GM12873 (cell line): ENCODE measurements around the gene GDA.

Experiments used
- TF ChIP-seq, protein P1 (sequence below): IDR thresholded peaks from 2 replicates; pipeline ENCODE4 v1.5.1; 2012; ENCODE audit warnings: low read depth, mild to moderate bottlenecking, moderate library complexity, low read length, control low read depth; ENCODE audit not compliant: insufficient read depth; ENCODE audit errors: missing control alignments

GDA gene

DNA sequence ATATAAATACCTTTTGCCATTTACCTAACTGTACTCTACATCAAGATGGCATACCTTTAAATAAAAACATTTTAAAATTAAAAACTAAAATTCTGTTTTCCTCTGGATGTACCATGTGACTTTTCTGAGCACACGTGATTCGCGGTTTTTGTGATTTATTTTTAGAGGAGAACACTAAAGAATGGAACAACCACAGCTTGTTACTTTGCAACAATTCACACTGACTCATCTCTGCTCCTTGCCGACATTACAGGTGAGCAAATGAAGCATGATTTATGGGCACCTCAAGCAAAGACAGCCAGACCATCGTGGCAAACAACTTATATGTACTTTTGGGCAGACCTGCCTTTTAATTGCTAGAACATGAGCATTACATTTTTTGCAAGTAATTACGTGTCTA, 61.3 kb downstream of the GDA start:
- TF ChIP-seq, protein P1, sequence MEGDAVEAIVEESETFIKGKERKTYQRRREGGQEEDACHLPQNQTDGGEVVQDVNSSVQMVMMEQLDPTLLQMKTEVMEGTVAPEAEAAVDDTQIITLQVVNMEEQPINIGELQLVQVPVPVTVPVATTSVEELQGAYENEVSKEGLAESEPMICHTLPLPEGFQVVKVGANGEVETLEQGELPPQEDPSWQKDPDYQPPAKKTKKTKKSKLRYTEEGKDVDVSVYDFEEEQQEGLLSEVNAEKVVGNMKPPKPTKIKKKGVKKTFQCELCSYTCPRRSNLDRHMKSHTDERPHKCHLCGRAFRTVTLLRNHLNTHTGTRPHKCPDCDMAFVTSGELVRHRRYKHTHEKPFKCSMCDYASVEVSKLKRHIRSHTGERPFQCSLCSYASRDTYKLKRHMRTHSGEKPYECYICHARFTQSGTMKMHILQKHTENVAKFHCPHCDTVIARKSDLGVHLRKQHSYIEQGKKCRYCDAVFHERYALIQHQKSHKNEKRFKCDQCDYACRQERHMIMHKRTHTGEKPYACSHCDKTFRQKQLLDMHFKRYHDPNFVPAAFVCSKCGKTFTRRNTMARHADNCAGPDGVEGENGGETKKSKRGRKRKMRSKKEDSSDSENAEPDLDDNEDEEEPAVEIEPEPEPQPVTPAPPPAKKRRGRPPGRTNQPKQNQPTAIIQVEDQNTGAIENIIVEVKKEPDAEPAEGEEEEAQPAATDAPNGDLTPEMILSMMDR: no peak

DNA sequence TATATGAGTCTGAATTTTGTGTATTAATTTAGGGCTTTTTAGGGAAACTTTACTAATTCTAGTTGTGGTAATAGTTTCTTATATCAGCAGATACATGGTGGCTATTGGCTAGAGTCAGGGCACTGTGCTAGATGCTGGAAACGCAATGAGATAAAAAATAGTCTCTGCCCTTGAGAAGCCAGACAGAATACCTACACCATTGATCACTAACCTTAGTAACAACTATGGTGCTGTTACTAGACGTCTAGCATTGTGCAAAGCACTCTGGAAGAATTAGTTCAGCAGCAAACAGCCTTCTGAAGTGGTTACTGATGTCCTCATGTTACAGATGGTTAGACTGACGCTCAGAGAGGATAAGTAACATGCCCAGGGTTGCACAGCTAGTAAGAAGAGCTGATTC, 61.8 kb downstream of the GDA start:
- TF ChIP-seq, protein P1: no peak

DNA sequence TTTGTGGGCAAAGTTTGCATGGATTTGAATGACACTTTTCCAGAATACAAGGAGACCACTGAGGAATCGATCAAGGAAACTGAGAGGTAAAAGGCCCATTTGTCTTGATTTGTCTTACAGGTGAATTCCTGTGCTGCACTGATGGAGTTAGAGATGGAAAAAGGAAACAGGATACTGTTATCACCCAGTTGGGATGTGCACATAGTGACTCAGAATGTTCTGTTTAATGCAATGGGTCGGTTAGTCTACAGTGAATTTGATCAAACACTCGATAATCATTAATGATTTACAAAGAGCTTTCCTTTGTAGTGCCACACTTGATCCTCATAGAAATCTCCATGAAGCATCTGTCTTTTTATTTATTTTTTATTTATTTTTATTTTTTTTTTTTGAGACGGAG, 64.7 kb downstream of the GDA start:
- TF ChIP-seq, protein P1: no peak

DNA sequence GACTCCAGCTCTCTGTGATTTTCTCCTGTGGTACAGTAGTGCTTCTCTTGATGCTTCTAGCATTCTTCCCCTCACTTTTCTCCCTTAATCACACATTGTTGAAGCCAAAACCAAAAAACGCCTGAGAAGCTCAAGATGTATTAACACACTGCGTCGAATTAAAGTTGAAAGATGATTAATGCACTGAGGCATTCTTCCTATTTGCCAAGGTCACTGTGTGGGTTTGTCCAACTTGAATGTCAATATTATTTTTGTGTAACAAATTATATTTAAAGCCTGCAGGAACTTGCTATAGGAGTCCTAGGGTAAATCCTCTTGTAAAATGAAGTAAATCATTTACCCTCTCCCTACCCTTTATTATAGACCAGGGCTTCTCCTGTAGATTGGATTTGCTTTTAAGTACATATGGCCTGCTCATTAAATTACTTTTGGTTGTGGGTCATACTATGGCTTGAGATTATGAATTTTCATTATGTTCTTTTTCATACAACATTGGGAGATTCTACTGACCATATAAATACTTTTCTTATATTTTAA, 68.1 kb downstream of the GDA start:
- TF ChIP-seq, protein P1: no peak

DNA sequence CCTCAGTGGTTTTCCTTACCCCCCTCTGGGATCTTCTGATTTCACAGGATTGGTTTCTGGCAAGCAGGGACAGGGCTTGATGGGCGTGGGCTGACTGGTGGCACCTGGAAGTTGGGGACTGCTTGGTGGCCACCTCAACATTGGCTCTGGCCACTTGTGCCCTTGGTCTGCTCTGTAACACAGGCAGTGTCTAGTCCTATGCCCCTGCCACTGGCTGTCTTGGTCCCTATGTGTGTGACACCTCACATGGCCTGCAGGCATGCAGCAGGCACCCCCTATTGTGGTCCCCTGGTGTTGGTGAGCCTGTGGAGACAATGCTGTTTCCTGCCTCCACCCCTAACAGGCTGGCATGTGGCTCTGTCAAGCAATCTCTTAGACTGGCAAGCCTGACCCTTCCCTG, 71.3 kb downstream of the GDA start:
- TF ChIP-seq, protein P1: no peak

DNA sequence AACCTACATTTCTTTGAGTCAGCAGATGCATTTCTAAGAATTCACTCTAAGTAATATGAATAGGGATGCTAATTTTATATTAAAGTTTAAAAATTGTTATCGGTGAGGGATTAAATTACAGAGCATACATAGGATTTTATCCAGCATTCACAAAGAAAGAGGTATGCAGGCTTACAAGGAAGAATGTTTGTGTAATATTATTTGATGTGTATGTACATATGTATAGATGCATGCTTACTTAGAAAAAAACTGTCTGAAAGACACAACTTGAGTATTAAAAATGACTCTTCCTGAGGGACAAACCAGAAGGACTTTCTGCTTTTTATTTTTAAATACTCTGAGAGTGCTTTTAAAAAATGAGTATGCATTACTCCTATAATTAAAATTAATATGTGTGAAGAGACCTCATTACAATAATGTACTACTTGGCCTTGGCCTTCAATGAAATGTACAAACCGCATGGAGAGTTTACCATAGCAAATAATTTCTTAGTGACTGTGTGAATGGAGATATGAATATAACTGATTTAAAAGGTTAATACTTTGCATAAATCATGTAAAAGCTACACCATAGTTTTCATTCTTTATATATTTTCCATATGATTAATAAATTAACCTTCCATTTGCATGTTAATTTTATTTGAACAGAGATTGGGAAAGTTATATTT, 77.0 kb downstream of the GDA start:
- TF ChIP-seq, protein P1: no peak

DNA sequence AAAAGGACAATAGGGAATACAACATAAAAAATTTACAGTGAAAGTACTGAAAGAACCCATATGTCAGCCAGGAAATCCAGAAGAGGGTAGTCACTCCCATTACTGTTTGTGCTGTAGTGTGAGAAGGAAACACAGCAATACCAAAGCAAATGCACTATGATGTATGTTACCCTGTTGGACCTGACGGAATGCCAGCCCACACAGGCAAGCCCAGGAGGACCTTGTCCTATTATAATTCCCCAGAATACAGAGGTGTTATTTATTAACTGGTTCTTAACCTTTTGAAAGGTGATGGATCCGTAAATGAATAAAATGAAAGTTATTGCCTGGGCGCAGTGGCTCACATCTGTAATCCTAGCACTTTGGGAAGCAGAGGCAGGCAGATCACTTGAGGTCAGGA, 79.0 kb downstream of the GDA start:
- TF ChIP-seq, protein P1: no peak
